HEK293 (cell line): ENCODE data around the gene FAM98C.

Experiments used
- CTCF ChIP-seq: fragments of 450-650 bp; formaldehyde crosslinking; IDR thresholded peaks from 2 replicates; pipeline ENCODE4 v1.5.1; 2016; ENCODE audit warnings: missing biosample characterization, missing genetic modification characterization
- IKZF3 ChIP-seq: fragments of 450-650 bp; IDR thresholded peaks from 2 replicates; pipeline ENCODE4 v1.5.0; 2018; ENCODE audit warnings: missing biosample characterization, mild to moderate bottlenecking, missing genetic modification characterization, moderate library complexity
- PRDM4 ChIP-seq: fragments of 450-650 bp; formaldehyde crosslinking; IDR thresholded peaks from 2 replicates; pipeline ENCODE4 v1.5.1; 2017; ENCODE audit warnings: missing biosample characterization, missing genetic modification characterization
- SCRT1 ChIP-seq: fragments of 450-650 bp; formaldehyde crosslinking; IDR thresholded peaks from 2 replicates; pipeline ENCODE4 v1.5.1; 2016; ENCODE audit warnings: missing biosample characterization, missing genetic modification characterization, borderline replicate concordance
- TRIM28 ChIP-seq: IDR thresholded peaks from 2 replicates; pipeline ENCODE4 v1.6.1; 2011; ENCODE audit warnings: low read length, control low read depth, borderline replicate concordance
- ZBTB17 ChIP-seq: fragments of 450-650 bp; formaldehyde crosslinking; IDR thresholded peaks from 2 replicates; pipeline ENCODE4 v1.5.1; 2016; ENCODE audit warnings: missing biosample characterization, missing genetic modification characterization
- ZBTB8A ChIP-seq: fragments of 450-650 bp; formaldehyde crosslinking; IDR thresholded peaks from 2 replicates; pipeline ENCODE4 v1.5.1; 2016; ENCODE audit warnings: missing biosample characterization, missing genetic modification characterization
- ZEB2 ChIP-seq: fragments of 450-650 bp; formaldehyde crosslinking; IDR thresholded peaks from 2 replicates; pipeline ENCODE4 v1.5.1; 2016; ENCODE audit warnings: missing biosample characterization, missing genetic modification characterization
- ZNF114 ChIP-seq: fragments of 450-650 bp; formaldehyde crosslinking; IDR thresholded peaks from 2 replicates; pipeline ENCODE4 v1.5.0; 2017; ENCODE audit warnings: missing biosample characterization, missing genetic modification characterization
- ZNF211 ChIP-seq: fragments of 450-650 bp; formaldehyde crosslinking; IDR thresholded peaks from 2 replicates; pipeline ENCODE4 v1.5.1; 2016; ENCODE audit warnings: low read depth, missing biosample characterization, missing genetic modification characterization
- ZNF23 ChIP-seq: fragments of 450-650 bp; formaldehyde crosslinking; IDR thresholded peaks from 2 replicates; pipeline ENCODE4 v1.5.1; 2016; ENCODE audit warnings: missing biosample characterization, missing genetic modification characterization, borderline replicate concordance
- ZNF292 ChIP-seq: fragments of 450-650 bp; formaldehyde crosslinking; IDR thresholded peaks from 2 replicates; pipeline ENCODE4 v1.5.1; 2016; ENCODE audit warnings: low read depth, missing biosample characterization, missing genetic modification characterization, borderline replicate concordance
- ZNF398 ChIP-seq: fragments of 450-650 bp; formaldehyde crosslinking; IDR thresholded peaks from 2 replicates; pipeline ENCODE4 v1.5.1; 2017; ENCODE audit warnings: missing biosample characterization, missing genetic modification characterization
- ZNF560 ChIP-seq: fragments of 450-650 bp; formaldehyde crosslinking; IDR thresholded peaks from 2 replicates; pipeline ENCODE4 v1.5.1; 2017; ENCODE audit warnings: missing biosample characterization, missing genetic modification characterization, borderline replicate concordance
- ZNF561 ChIP-seq: fragments of 450-650 bp; IDR thresholded peaks from 2 replicates; pipeline ENCODE4 v1.5.1; 2018; ENCODE audit warnings: missing biosample characterization, missing genetic modification characterization, borderline replicate concordance
- ZNF600 ChIP-seq: fragments of 450-650 bp; formaldehyde crosslinking; IDR thresholded peaks from 2 replicates; pipeline ENCODE4 v1.5.1; 2016; ENCODE audit warnings: missing biosample characterization, missing genetic modification characterization
- ZNF626 ChIP-seq: fragments of 450-650 bp; sonication (Bioruptor Pico); formaldehyde crosslinking; IDR thresholded peaks from 2 replicates; pipeline ENCODE4 v1.5.1; 2018; ENCODE audit warnings: missing biosample characterization, missing genetic modification characterization, inconsistent platforms
- ZNF645 ChIP-seq: fragments of 450-650 bp; formaldehyde crosslinking; IDR thresholded peaks from 2 replicates; pipeline ENCODE4; 2016; ENCODE audit warnings: missing biosample characterization, missing genetic modification characterization
- ZNF670 ChIP-seq: fragments of 450-650 bp; formaldehyde crosslinking; IDR thresholded peaks from 2 replicates; pipeline ENCODE4 v1.5.1; 2016; ENCODE audit warnings: missing biosample characterization, missing genetic modification characterization, low read depth
- ZNF692 ChIP-seq: fragments of 450-650 bp; formaldehyde crosslinking; IDR thresholded peaks from 2 replicates; pipeline ENCODE4 v1.5.1; 2016; ENCODE audit warnings: missing biosample characterization, missing genetic modification characterization
- ZNF776 ChIP-seq: fragments of 450-650 bp; formaldehyde crosslinking; IDR thresholded peaks from 2 replicates; pipeline ENCODE4 v1.5.0; 2017; ENCODE audit warnings: missing biosample characterization, missing genetic modification characterization, borderline replicate concordance
- ZNF785 ChIP-seq: fragments of 450-650 bp; formaldehyde crosslinking; IDR thresholded peaks from 2 replicates; pipeline ENCODE4 v1.5.1; 2016; ENCODE audit warnings: missing biosample characterization, missing genetic modification characterization
- ZSCAN16 ChIP-seq: fragments of 450-650 bp; formaldehyde crosslinking; IDR thresholded peaks from 2 replicates; pipeline ENCODE4 v1.5.1; 2016; ENCODE audit warnings: missing biosample characterization, missing genetic modification characterization
- ZSCAN4 ChIP-seq: fragments of 450-650 bp; formaldehyde crosslinking; IDR thresholded peaks from 2 replicates; pipeline ENCODE4 v1.5.1; 2017; ENCODE audit warnings: missing biosample characterization, missing genetic modification characterization
- TF ChIP-seq, protein P1 (sequence below): IDR thresholded peaks from 2 replicates; pipeline ENCODE4 v1.6.1; 2011; ENCODE audit warnings: mild to moderate bottlenecking, low read depth, low read length, borderline replicate concordance

The FAM98C gene

DNA sequence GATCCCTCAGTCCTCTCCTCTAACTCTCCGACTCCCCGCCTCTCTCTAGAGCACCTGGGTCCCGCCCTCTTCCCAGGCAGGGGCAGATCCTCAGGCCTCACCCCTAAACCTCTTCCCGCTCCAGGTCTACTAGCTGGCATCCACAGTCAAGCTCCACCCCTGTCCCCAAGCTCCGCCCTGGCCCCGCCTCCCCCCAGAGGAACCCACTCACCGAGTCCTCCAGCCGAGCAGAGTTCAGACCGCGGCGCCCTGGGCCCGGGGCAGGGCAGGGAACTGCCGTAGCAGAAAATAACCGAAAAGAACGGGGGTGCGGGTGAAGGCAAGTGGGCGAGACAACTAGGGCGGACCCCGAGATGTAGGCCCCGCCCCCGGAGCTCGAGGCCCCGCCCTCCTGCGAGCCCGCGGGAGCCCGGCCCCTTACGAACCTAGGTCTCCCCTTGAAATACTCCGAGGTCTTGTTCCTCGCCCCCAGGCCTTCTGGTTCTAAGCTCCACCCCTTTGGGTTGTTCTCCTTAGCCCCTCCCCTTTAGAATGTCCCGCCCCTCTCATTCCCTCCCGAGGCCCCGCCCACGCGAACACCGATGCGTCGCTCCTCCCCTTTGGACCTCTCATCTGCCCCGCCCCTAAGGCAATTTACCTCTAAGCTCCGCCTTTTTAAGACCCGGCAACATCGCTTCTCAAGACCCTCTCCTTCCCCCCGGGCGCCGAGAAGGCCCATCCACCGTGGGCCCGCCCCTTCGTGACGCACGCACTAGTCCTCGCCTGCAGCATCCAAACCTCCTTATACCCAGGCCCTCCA, 15.1 kb upstream of the FAM98C start, which contains the start of gene GGN (continued):
- TF ChIP-seq ZNF211 (tag by site-specific recombination): no peak
- no peak for TF ChIP-seq PRDM4 (tag by site-specific recombination)
- no peak for TF ChIP-seq ZNF776 (tag by site-specific recombination)
- no peak for TF ChIP-seq ZNF23 (tag by site-specific recombination)
- no peak for TF ChIP-seq IKZF3 (tag by site-specific recombination)
- TF ChIP-seq, protein P1, sequence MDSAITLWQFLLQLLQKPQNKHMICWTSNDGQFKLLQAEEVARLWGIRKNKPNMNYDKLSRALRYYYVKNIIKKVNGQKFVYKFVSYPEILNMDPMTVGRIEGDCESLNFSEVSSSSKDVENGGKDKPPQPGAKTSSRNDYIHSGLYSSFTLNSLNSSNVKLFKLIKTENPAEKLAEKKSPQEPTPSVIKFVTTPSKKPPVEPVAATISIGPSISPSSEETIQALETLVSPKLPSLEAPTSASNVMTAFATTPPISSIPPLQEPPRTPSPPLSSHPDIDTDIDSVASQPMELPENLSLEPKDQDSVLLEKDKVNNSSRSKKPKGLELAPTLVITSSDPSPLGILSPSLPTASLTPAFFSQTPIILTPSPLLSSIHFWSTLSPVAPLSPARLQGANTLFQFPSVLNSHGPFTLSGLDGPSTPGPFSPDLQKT: no peak
- no peak for TF ChIP-seq ZNF645 (tag by site-specific recombination)
- TF ChIP-seq CTCF (tag by site-specific recombination): no peak
- TF ChIP-seq ZNF600: peak; percentile 97
- TF ChIP-seq ZNF560 (tag by site-specific recombination): no peak
- TF ChIP-seq ZNF692 (tag by site-specific recombination): no peak
- TF ChIP-seq ZEB2: peak; percentile 74
- no peak for TF ChIP-seq ZNF398
- TF ChIP-seq TRIM28: no peak
- peak; percentile 10; the same call in 1 of the 2 replicates for TF ChIP-seq ZBTB8A (tag by site-specific recombination)
- TF ChIP-seq ZNF785 (tag by site-specific recombination): no peak
- TF ChIP-seq ZNF561 (tag by site-specific recombination): peak; percentile 61; the same call in 1 of the 2 replicates
- no peak for TF ChIP-seq ZNF626
- no peak for TF ChIP-seq ZNF670 (tag by site-specific recombination)
- no peak; the same call in 1 of the 2 replicates for TF ChIP-seq ZSCAN4 (tag by site-specific recombination)
- peak; percentile 6; the same call in 1 of the 2 replicates for TF ChIP-seq ZBTB17
- TF ChIP-seq SCRT1 (tag by site-specific recombination): no peak
- no peak for TF ChIP-seq ZNF292 (tag by site-specific recombination)
- TF ChIP-seq ZSCAN16 (tag by site-specific recombination): no peak
- TF ChIP-seq ZNF114 (tag by site-specific recombination): no peak
